ENCODE data around the gene BLMH.

The BLMH gene

GRCh38 chr17:30302241-30302640, 10.5 kb upstream of the BLMH start:
- H3K4me3 ChIP-seq (ENCODE audit: low read length) = no peak overlapping the region
- H3K9me3 ChIP-seq (replicated peaks; ENCODE audit: low read length) = no peaks in the 10 kb centered on the region
- H3K36me3 ChIP-seq (ENCODE audit: insufficient read depth, low read length) = no peaks in the 10 kb centered on the region
- H3K27me3 ChIP-seq (ENCODE audit: control insufficient read depth, insufficient read depth, low read length) = peaks cover 6% of the 10 kb centered on the region
- no peak overlapping the region for H3K4me2 ChIP-seq (ENCODE audit: low read length)
- no peak overlapping the region for H3K9ac ChIP-seq (ENCODE audit: low read depth, low read length)
- no peaks in the 10 kb centered on the region for H3K4me1 ChIP-seq (ENCODE audit: control insufficient read depth, insufficient read depth, low read length)

- no peaks in the 10 kb centered on the region for H3K9me3 ChIP-seq (replicated peaks; ENCODE audit: low read length)
- no peak overlapping the region for H3K9ac ChIP-seq (ENCODE audit: low read depth, low read length)
- H3K4me3 ChIP-seq (ENCODE audit: low read length) = no peak overlapping the region
- no peak overlapping the region for H3K4me2 ChIP-seq (ENCODE audit: low read length)
- no peaks in the 10 kb centered on the region for H3K4me1 ChIP-seq (ENCODE audit: control insufficient read depth, insufficient read depth, low read length)
- H3K27me3 ChIP-seq (ENCODE audit: control insufficient read depth, insufficient read depth, low read length) = peaks cover 3% of the 10 kb centered on the region
- no peaks in the 10 kb centered on the region for H3K36me3 ChIP-seq (ENCODE audit: insufficient read depth, low read length)
These were observed 9.1 kb upstream of the BLMH start for GRCh38 chr17:30300818-30301217.

- Histone ChIP-seq H3K36me3 (ENCODE audit: insufficient read depth, low read length) (no peaks in the 10 kb centered on the region), H3K9ac (ENCODE audit: low read depth, low read length) (no peak overlapping the region), H3K27me3 (ENCODE audit: control insufficient read depth, insufficient read depth, low read length) (peaks cover 5% of the 10 kb centered on the region)
These were observed 7.3 kb upstream of the BLMH start for GRCh38 chr17:30299000-30299399.

GRCh38 chr17:30297715-30298114, 6.0 kb upstream of the BLMH start:
- Histone ChIP-seq H3K4me3 (ENCODE audit: low read length) (no peak overlapping the region), H3K9ac (ENCODE audit: low read depth, low read length) (no peak overlapping the region), H3K4me2 (ENCODE audit: low read length) (no peak overlapping the region)

More at GRCh38 chr17:30299000-30299399, 7.3 kb upstream of the BLMH start:
- H3K4me2 ChIP-seq (ENCODE audit: low read length) = no peak overlapping the region
- H3K9me3 ChIP-seq (replicated peaks; ENCODE audit: low read length) = no peaks in the 10 kb centered on the region
- H3K4me3 ChIP-seq (ENCODE audit: low read length) = no peak overlapping the region
- no peaks in the 10 kb centered on the region for H3K4me1 ChIP-seq (ENCODE audit: control insufficient read depth, insufficient read depth, low read length)

GRCh38 chr17:30296499-30297080, 4.8 kb upstream of the BLMH start:
- H3K27me3 ChIP-seq (ENCODE audit: control insufficient read depth, insufficient read depth, low read length) = peaks cover 7% of the 10 kb centered on the region

More at GRCh38 chr17:30297715-30298114, 6.0 kb upstream of the BLMH start:
- no peaks in the 10 kb centered on the region for H3K9me3 ChIP-seq (replicated peaks; ENCODE audit: low read length)
- no peaks in the 10 kb centered on the region for H3K4me1 ChIP-seq (ENCODE audit: control insufficient read depth, insufficient read depth, low read length)
- H3K27me3 ChIP-seq (ENCODE audit: control insufficient read depth, insufficient read depth, low read length) = peaks cover 7% of the 10 kb centered on the region
- no peaks in the 10 kb centered on the region for H3K36me3 ChIP-seq (ENCODE audit: insufficient read depth, low read length)

GRCh38 chr17:30292286-30292858, 628 bp upstream of the BLMH start:
- no peaks in the 10 kb centered on the region for H3K9me3 ChIP-seq (replicated peaks; ENCODE audit: low read length)
- peaks cover 13% of the 10 kb centered on the region for H3K4me1 ChIP-seq (ENCODE audit: control insufficient read depth, insufficient read depth, low read length)
- H3K36me3 ChIP-seq (ENCODE audit: insufficient read depth, low read length) = peaks cover 13% of the 10 kb centered on the region
- peak overlapping the region; percentile 88 for H3K9ac ChIP-seq (ENCODE audit: low read depth, low read length)
- H3K4me2 ChIP-seq (ENCODE audit: low read length) = peak overlapping the region; percentile 86
- peak overlapping the region; percentile 81 for H3K4me3 ChIP-seq (ENCODE audit: low read length)
- peaks cover 7% of the 10 kb centered on the region for H3K27me3 ChIP-seq (ENCODE audit: control insufficient read depth, insufficient read depth, low read length)

More at GRCh38 chr17:30296499-30297080, 4.8 kb upstream of the BLMH start:
- Histone ChIP-seq H3K9me3 (replicated peaks; ENCODE audit: low read length) (no peaks in the 10 kb centered on the region), H3K9ac (ENCODE audit: low read depth, low read length) (no peak overlapping the region), H3K4me2 (ENCODE audit: low read length) (no peak overlapping the region), H3K4me3 (ENCODE audit: low read length) (no peak overlapping the region), H3K4me1 (ENCODE audit: control insufficient read depth, insufficient read depth, low read length) (peaks cover 6% of the 10 kb centered on the region), H3K36me3 (ENCODE audit: insufficient read depth, low read length) (no peaks in the 10 kb centered on the region)

- Histone ChIP-seq H3K36me3 (ENCODE audit: insufficient read depth, low read length) (peaks cover 27% of the 10 kb centered on the region), H3K4me3 (ENCODE audit: low read length) (peak overlapping the region; percentile 81), H3K4me1 (ENCODE audit: control insufficient read depth, insufficient read depth, low read length) (peaks cover 13% of the 10 kb centered on the region), H3K9me3 (replicated peaks; ENCODE audit: low read length) (no peaks in the 10 kb centered on the region), H3K4me2 (ENCODE audit: low read length) (peak overlapping the region; percentile 86), H3K9ac (ENCODE audit: low read depth, low read length) (peak overlapping the region; percentile 88), H3K27me3 (ENCODE audit: control insufficient read depth, insufficient read depth, low read length) (peaks cover 7% of the 10 kb centered on the region)
These were observed 825 bp downstream of the BLMH start for GRCh38 chr17:30290696-30291542.

- peaks cover 13% of the 10 kb centered on the region for H3K4me1 ChIP-seq (ENCODE audit: control insufficient read depth, insufficient read depth, low read length)
- peaks cover 36% of the 10 kb centered on the region for H3K36me3 ChIP-seq (ENCODE audit: insufficient read depth, low read length)
- H3K4me2 ChIP-seq (ENCODE audit: low read length) = peak overlapping the region; percentile 86
- H3K27me3 ChIP-seq (ENCODE audit: control insufficient read depth, insufficient read depth, low read length) = peaks cover 7% of the 10 kb centered on the region
- H3K9ac ChIP-seq (ENCODE audit: low read depth, low read length) = no peak overlapping the region
- H3K9me3 ChIP-seq (replicated peaks; ENCODE audit: low read length) = no peaks in the 10 kb centered on the region
- no peak overlapping the region for H3K4me3 ChIP-seq (ENCODE audit: low read length)
These were observed 1.7 kb downstream of the BLMH start for GRCh38 chr17:30290077-30290476.

- H3K4me2 ChIP-seq (ENCODE audit: low read length) = no peak overlapping the region
- H3K27me3 ChIP-seq (ENCODE audit: control insufficient read depth, insufficient read depth, low read length) = no peaks in the 10 kb centered on the region
- no peak overlapping the region for H3K4me3 ChIP-seq (ENCODE audit: low read length)
- peaks cover 40% of the 10 kb centered on the region for H3K36me3 ChIP-seq (ENCODE audit: insufficient read depth, low read length)
- no peak overlapping the region for H3K9ac ChIP-seq (ENCODE audit: low read depth, low read length)
- H3K9me3 ChIP-seq (replicated peaks; ENCODE audit: low read length) = no peaks in the 10 kb centered on the region
- no peaks in the 10 kb centered on the region for H3K4me1 ChIP-seq (ENCODE audit: control insufficient read depth, insufficient read depth, low read length)
These were observed 12.6 kb downstream of the BLMH start for GRCh38 chr17:30279156-30279555.

GRCh38 chr17:30278032-30278431, 13.7 kb downstream of the BLMH start:
- H3K4me3 ChIP-seq (ENCODE audit: low read length) = no peak overlapping the region
- H3K9me3 ChIP-seq (replicated peaks; ENCODE audit: low read length) = no peaks in the 10 kb centered on the region
- no peaks in the 10 kb centered on the region for H3K27me3 ChIP-seq (ENCODE audit: control insufficient read depth, insufficient read depth, low read length)

GRCh38 chr17:30275911-30276310, 15.8 kb downstream of the BLMH start:
- Histone ChIP-seq H3K4me1 (ENCODE audit: control insufficient read depth, insufficient read depth, low read length) (peaks cover 4% of the 10 kb centered on the region), H3K4me3 (ENCODE audit: low read length) (no peak overlapping the region), H3K9me3 (replicated peaks; ENCODE audit: low read length) (no peaks in the 10 kb centered on the region), H3K9ac (ENCODE audit: low read depth, low read length) (no peak overlapping the region), H3K36me3 (ENCODE audit: insufficient read depth, low read length) (peaks cover 51% of the 10 kb centered on the region), H3K4me2 (ENCODE audit: low read length) (no peak overlapping the region), H3K27me3 (ENCODE audit: control insufficient read depth, insufficient read depth, low read length) (no peaks in the 10 kb centered on the region)

More at GRCh38 chr17:30278032-30278431, 13.7 kb downstream of the BLMH start:
- Histone ChIP-seq H3K36me3 (ENCODE audit: insufficient read depth, low read length) (peaks cover 40% of the 10 kb centered on the region), H3K4me1 (ENCODE audit: control insufficient read depth, insufficient read depth, low read length) (no peaks in the 10 kb centered on the region), H3K9ac (ENCODE audit: low read depth, low read length) (no peak overlapping the region), H3K4me2 (ENCODE audit: low read length) (no peak overlapping the region)

All from skeletal muscle satellite cell (primary cell).